Gastrocnemius medialis (tissue), 4 donors: ENCODE measurements around the gene ATF6B.

Experiments
- POLR2A ChIP-seq, 2 donors: fragments of 450-650 bp; IDR thresholded peaks; one replicate each; pipeline ENCODE4 v1.6.1; 2017; ENCODE audit warnings: antibody characterized with exemption in 2 of 2, mild to moderate bottlenecking in 2 of 2, moderate library complexity in 2 of 2
- TF ChIP-seq, protein P1 (sequence below), 5 experiments: fragments of 450-650 bp in 3 of 5; fragments of 200-600 bp in 2 of 5; sonication (generic) in 2 of 5; IDR thresholded peaks in 4 of 5; conservative IDR thresholded peaks in 1 of 5; 1 replicate in 4 of 5; 2 replicates in 1 of 5; pipeline ENCODE4 v1.5.1; 2016 to 2019; ENCODE audit warnings: antibody characterized with exemption in 5 of 5, mild to moderate bottlenecking in 3 of 5, moderate library complexity in 3 of 5

- TF ChIP-seq, protein P1, sequence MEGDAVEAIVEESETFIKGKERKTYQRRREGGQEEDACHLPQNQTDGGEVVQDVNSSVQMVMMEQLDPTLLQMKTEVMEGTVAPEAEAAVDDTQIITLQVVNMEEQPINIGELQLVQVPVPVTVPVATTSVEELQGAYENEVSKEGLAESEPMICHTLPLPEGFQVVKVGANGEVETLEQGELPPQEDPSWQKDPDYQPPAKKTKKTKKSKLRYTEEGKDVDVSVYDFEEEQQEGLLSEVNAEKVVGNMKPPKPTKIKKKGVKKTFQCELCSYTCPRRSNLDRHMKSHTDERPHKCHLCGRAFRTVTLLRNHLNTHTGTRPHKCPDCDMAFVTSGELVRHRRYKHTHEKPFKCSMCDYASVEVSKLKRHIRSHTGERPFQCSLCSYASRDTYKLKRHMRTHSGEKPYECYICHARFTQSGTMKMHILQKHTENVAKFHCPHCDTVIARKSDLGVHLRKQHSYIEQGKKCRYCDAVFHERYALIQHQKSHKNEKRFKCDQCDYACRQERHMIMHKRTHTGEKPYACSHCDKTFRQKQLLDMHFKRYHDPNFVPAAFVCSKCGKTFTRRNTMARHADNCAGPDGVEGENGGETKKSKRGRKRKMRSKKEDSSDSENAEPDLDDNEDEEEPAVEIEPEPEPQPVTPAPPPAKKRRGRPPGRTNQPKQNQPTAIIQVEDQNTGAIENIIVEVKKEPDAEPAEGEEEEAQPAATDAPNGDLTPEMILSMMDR (IDR thresholded peaks at IDR 0.05 in 4 of 5, conservative IDR thresholded peaks at IDR 0.05 in 1 of 5) = no peak
- TF ChIP-seq POLR2A (IDR thresholded peaks at IDR 0.05) = no peak
Observed at GRCh38 chr6:32120573-32121059, 7.4 kb downstream of the ATF6B start.
